ENCODE measurements around the gene NUMBL. TPM values are rescaled to one million over a fixed set of nuclear protein-coding genes. Genes with fewer than 3 reads are reported as not detected.

The NUMBL gene
- total and polyA plus RNA-seq, 2 of the 13 experiments (the other 11 are each of a cell fraction or from before 2014, with no cell fraction given): 0.49 to 2.3 TPM

DNA sequence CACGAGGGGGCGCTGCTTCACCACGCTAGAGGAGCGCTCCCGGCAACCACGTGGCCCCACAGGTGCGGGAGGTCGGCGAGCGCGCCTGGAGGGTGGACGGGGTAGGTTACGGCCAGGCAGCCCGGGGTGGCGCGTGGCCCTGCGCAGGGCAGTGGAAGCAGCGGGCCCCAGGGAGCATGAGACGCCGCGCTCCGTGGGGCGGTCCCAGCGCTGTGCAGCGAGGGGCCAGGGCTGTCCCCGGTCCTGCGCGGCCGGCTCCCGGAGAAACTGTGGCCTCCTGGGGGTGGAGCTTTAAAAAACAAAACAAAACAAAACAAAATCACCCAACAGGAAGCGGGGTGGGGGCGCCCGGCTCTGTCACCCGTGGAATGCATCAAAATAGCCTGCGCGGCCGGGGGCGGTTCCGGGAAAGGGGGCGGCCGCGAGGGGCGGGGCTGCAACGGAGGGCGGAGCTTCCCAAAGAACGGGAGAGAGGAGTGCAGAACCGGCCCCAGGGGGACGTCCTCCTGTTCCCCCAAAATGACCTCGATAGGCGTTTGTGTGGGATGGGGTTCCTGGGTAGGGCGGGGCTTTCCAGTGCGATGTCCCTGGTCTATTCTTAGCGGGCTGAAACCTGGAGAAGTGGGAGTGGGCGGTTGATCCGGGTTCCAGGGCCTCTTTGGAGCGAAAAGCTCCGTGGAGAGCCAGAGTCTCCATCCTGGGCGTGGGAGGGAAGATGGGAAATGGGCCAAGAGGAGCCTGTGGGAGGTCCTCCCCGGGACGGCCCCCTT lies 27.3 kb downstream of the NUMBL start (continued):
- TF ChIP-seq ZNF543 (CRISPR knock-in tag; IDR thresholded peaks at IDR 0.05): no peak
- peak; percentile 22; the same call in 1 of the 2 replicates for TF ChIP-seq RXRB (CRISPR knock-in tag; IDR thresholded peaks at IDR 0.05; ENCODE audit: borderline replicate concordance)
- TF ChIP-seq ERF (CRISPR knock-in tag; IDR thresholded peaks at IDR 0.05): peak; percentile 67; the same call in 1 of the 2 replicates
- peak; percentile 85; the same call in 1 of the 2 replicates for TF ChIP-seq ARHGAP35 (CRISPR knock-in tag; IDR thresholded peaks at IDR 0.05; ENCODE audit: borderline replicate concordance)
- TF ChIP-seq, protein P1, sequence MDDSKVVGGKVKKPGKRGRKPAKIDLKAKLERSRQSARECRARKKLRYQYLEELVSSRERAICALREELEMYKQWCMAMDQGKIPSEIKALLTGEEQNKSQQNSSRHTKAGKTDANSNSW (CRISPR knock-in tag; IDR thresholded peaks at IDR 0.05; ENCODE audit: borderline replicate concordance): 0 out of 2 replicates have a peak, but pooled peaks have one; percentile 50
- no peak for TF ChIP-seq ZNF619 (CRISPR knock-in tag; IDR thresholded peaks at IDR 0.05)
- no peak for TF ChIP-seq THYN1 (CRISPR knock-in tag; IDR thresholded peaks at IDR 0.05; ENCODE audit: borderline replicate concordance, low read depth)
- TF ChIP-seq DNMT1 (CRISPR knock-in tag; IDR thresholded peaks at IDR 0.05): peak; percentile 66; the same call in 1 of the 2 replicates
- 0 out of 2 replicates have a peak, but pooled peaks have one; percentile 53 for TF ChIP-seq KLF12 (CRISPR knock-in tag; IDR thresholded peaks at IDR 0.05; ENCODE audit: borderline replicate concordance)
- no peak for TF ChIP-seq ZNF672 (CRISPR knock-in tag; IDR thresholded peaks at IDR 0.05)
- TF ChIP-seq KMT2A (CRISPR knock-in tag; IDR thresholded peaks at IDR 0.05): peak; percentile 59; the same call in 1 of the 2 replicates
- peak; percentile 77 for TF ChIP-seq REPIN1 (CRISPR knock-in tag; IDR thresholded peaks at IDR 0.05; ENCODE audit: borderline replicate concordance, low read depth)
- TF ChIP-seq, protein P2, sequence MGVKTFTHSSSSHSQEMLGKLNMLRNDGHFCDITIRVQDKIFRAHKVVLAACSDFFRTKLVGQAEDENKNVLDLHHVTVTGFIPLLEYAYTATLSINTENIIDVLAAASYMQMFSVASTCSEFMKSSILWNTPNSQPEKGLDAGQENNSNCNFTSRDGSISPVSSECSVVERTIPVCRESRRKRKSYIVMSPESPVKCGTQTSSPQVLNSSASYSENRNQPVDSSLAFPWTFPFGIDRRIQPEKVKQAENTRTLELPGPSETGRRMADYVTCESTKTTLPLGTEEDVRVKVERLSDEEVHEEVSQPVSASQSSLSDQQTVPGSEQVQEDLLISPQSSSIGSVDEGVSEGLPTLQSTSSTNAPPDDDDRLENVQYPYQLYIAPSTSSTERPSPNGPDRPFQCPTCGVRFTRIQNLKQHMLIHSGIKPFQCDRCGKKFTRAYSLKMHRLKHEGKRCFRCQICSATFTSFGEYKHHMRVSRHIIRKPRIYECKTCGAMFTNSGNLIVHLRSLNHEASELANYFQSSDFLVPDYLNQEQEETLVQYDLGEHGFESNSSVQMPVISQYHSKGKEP (CRISPR knock-in tag; IDR thresholded peaks at IDR 0.05): no peak
- TF ChIP-seq, protein P3, sequence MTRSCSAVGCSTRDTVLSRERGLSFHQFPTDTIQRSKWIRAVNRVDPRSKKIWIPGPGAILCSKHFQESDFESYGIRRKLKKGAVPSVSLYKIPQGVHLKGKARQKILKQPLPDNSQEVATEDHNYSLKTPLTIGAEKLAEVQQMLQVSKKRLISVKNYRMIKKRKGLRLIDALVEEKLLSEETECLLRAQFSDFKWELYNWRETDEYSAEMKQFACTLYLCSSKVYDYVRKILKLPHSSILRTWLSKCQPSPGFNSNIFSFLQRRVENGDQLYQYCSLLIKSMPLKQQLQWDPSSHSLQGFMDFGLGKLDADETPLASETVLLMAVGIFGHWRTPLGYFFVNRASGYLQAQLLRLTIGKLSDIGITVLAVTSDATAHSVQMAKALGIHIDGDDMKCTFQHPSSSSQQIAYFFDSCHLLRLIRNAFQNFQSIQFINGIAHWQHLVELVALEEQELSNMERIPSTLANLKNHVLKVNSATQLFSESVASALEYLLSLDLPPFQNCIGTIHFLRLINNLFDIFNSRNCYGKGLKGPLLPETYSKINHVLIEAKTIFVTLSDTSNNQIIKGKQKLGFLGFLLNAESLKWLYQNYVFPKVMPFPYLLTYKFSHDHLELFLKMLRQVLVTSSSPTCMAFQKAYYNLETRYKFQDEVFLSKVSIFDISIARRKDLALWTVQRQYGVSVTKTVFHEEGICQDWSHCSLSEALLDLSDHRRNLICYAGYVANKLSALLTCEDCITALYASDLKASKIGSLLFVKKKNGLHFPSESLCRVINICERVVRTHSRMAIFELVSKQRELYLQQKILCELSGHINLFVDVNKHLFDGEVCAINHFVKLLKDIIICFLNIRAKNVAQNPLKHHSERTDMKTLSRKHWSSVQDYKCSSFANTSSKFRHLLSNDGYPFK (CRISPR knock-in tag; IDR thresholded peaks at IDR 0.05; ENCODE audit: borderline replicate concordance): no peak; the same call in 1 of the 2 replicates
- TF ChIP-seq CBFB (CRISPR knock-in tag; IDR thresholded peaks at IDR 0.05): peak; percentile 65; the same call in 1 of the 2 replicates
- TF ChIP-seq FOXA3 (CRISPR knock-in tag; IDR thresholded peaks at IDR 0.05): peak; percentile 45; the same call in 1 of the 2 replicates
- 0 out of 2 replicates have a peak, but pooled peaks have one; percentile 72 for TF ChIP-seq ZNF430 (CRISPR knock-in tag; IDR thresholded peaks at IDR 0.05)
- peak; percentile 20; the same call in 1 of the 2 replicates for TF ChIP-seq CEBPG (CRISPR knock-in tag; IDR thresholded peaks at IDR 0.05)
- TF ChIP-seq, protein P4, sequence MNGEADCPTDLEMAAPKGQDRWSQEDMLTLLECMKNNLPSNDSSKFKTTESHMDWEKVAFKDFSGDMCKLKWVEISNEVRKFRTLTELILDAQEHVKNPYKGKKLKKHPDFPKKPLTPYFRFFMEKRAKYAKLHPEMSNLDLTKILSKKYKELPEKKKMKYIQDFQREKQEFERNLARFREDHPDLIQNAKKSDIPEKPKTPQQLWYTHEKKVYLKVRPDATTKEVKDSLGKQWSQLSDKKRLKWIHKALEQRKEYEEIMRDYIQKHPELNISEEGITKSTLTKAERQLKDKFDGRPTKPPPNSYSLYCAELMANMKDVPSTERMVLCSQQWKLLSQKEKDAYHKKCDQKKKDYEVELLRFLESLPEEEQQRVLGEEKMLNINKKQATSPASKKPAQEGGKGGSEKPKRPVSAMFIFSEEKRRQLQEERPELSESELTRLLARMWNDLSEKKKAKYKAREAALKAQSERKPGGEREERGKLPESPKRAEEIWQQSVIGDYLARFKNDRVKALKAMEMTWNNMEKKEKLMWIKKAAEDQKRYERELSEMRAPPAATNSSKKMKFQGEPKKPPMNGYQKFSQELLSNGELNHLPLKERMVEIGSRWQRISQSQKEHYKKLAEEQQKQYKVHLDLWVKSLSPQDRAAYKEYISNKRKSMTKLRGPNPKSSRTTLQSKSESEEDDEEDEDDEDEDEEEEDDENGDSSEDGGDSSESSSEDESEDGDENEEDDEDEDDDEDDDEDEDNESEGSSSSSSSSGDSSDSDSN (CRISPR knock-in tag; IDR thresholded peaks at IDR 0.05): peak; percentile 63
- TF ChIP-seq HIVEP1 (CRISPR knock-in tag; IDR thresholded peaks at IDR 0.05): no peak

Data from HepG2 (cell line).